IMR-90 (cell line): ENCODE data around the gene PNPLA2. TPM values are rescaled to one million over a fixed set of nuclear protein-coding genes. Genes with fewer than 3 reads are reported as not detected.
A peak's percentile ranks its signal among the peaks of the same experiment; 100 is the strongest.

Source experiments
- ATAC-seq: fragments of 200-7000 bp; cut with Tn5 transposase; 2 replicates; pipeline ENCODE4 v1.9.1; 2020; ENCODE audit warnings: low read depth, mild to moderate bottlenecking, moderate library complexity
- BruUV-seq: library from RNA; stranded (reverse); fragments of 400-500 nt; replicated peaks from 2 replicates; lab custom pipeline; 2021; lab: Mats Ljungman, UMichigan
- CTCF ChIA-PET: fragments of 300-600 bp; formaldehyde crosslinking; extraction: SDS; loops from one replicate; lab custom pipeline; 2021; ENCODE audit warnings: antibody characterized with exemption; lab: Yijun Ruan, JAX
- POLR2A ChIA-PET: fragments of 300-600 bp; sonication (Branson Sonifier 250); formaldehyde crosslinking; loops from one replicate; lab custom pipeline; 2022; ENCODE audit warnings: antibody characterized with exemption; ENCODE audit not compliant: unreplicated experiment; lab: Charles Lee
- DNase-seq: peaks from one replicate; pipeline ENCODE4 v3.0.0; 2013
- H2AFZ ChIP-seq: replicated peaks from 2 replicates; pipeline ENCODE3; 2013; ENCODE audit warnings: low read length, mild to moderate bottlenecking; ENCODE audit not compliant: poor library complexity
- H2AK5ac ChIP-seq: 2 replicates; pipeline ENCODE4 v1.6.1; 2013; ENCODE audit warnings: low read depth, low read length, inconsistent platforms
- H2AK9ac ChIP-seq: replicated peaks from 2 replicates; pipeline ENCODE3; 2013; ENCODE audit warnings: mild to moderate bottlenecking, low read depth, low read length, moderate library complexity; ENCODE audit not compliant: poor library complexity
- H2BK120ac ChIP-seq: 2 replicates; pipeline ENCODE4 v1.6.1; 2013; ENCODE audit warnings: low read depth, low read length, inconsistent platforms
- H2BK15ac ChIP-seq: 3 replicates; pipeline ENCODE4 v1.6.1; 2013; ENCODE audit warnings: low read depth, low read length, inconsistent platforms
- H2BK20ac ChIP-seq: 2 replicates; pipeline ENCODE4 v1.6.1; 2013; ENCODE audit warnings: low read depth, mild to moderate bottlenecking, inconsistent platforms, low read length, moderate library complexity
- H2BK5ac ChIP-seq: 2 replicates; pipeline ENCODE4 v1.6.1; 2013; ENCODE audit warnings: mild to moderate bottlenecking, low read depth, low read length, inconsistent platforms; ENCODE audit not compliant: poor library complexity, severe bottlenecking
- H3K14ac ChIP-seq: replicated peaks from 2 replicates; pipeline ENCODE4 v1.6.1; 2013; ENCODE audit warnings: low read depth, low read length, inconsistent platforms
- H3K18ac ChIP-seq: 2 replicates; pipeline ENCODE4 v1.6.1; 2013; ENCODE audit warnings: low read depth, low read length, control low read depth
- H3K23ac ChIP-seq: 2 replicates; pipeline ENCODE4 v1.6.1; 2013; ENCODE audit warnings: low read depth, low read length, inconsistent platforms
- H3K27ac ChIP-seq: 2 replicates; pipeline ENCODE4 v1.5.1; 2013; ENCODE audit warnings: mild to moderate bottlenecking, control low read depth, low read length; ENCODE audit not compliant: insufficient read depth
- H3K27me3 ChIP-seq: 2 replicates; pipeline ENCODE4 v1.6.1; 2013; ENCODE audit warnings: low read length; ENCODE audit not compliant: control insufficient read depth, insufficient read depth
- H3K36me3 ChIP-seq: 2 replicates; pipeline ENCODE4 v1.6.1; 2013; ENCODE audit warnings: low read length, mixed read lengths; ENCODE audit not compliant: control insufficient read depth, insufficient read depth
- H3K4ac ChIP-seq: 2 replicates; pipeline ENCODE4 v1.6.1; 2013; ENCODE audit warnings: low read depth, low read length, inconsistent platforms
- H3K4me1 ChIP-seq: 2 replicates; pipeline ENCODE4 v1.6.1; 2013; ENCODE audit warnings: low read length, mixed read lengths; ENCODE audit not compliant: control insufficient read depth, insufficient read depth
- H3K4me2 ChIP-seq: 2 replicates; pipeline ENCODE4 v1.6.1; 2013; ENCODE audit warnings: low read depth, mild to moderate bottlenecking, control low read depth, low read length, moderate library complexity
- H3K4me3 ChIP-seq: 2 replicates; pipeline ENCODE4 v1.5.1; 2013; ENCODE audit warnings: low read depth, mild to moderate bottlenecking, control low read depth, low read length, moderate library complexity; ENCODE audit not compliant: insufficient read depth
- H3K56ac ChIP-seq: 2 replicates; pipeline ENCODE4 v1.6.1; 2013; ENCODE audit warnings: low read length, inconsistent platforms; ENCODE audit not compliant: insufficient read depth; ENCODE audit errors: extremely low read depth
- H3K79me1 ChIP-seq, 2 experiments: 2 replicates each; pipeline ENCODE4 v1.6.1; 2013; ENCODE audit warnings: low read length in 2 of 2, inconsistent platforms in 1 of 2, low read depth in 1 of 2
- H3K9ac ChIP-seq: 2 replicates; pipeline ENCODE4 v1.6.1; 2013; ENCODE audit warnings: low read depth, low read length, control low read depth
- H3K9me1 ChIP-seq: 2 replicates; pipeline ENCODE4 v1.6.1; 2013; ENCODE audit warnings: low read length, inconsistent platforms; ENCODE audit not compliant: insufficient read depth
- H3K9me3 ChIP-seq: 2 replicates; pipeline ENCODE4 v1.6.1; 2013; ENCODE audit warnings: low read length; ENCODE audit not compliant: control insufficient read depth, insufficient read depth
- H4K20me1 ChIP-seq: 2 replicates; pipeline ENCODE4 v1.6.1; 2013; ENCODE audit warnings: low read length, inconsistent platforms; ENCODE audit not compliant: insufficient read depth
- H4K5ac ChIP-seq: 2 replicates; pipeline ENCODE4 v1.6.1; 2013; ENCODE audit warnings: mild to moderate bottlenecking, low read depth, low read length, control low read depth
- H4K8ac ChIP-seq, 2 experiments: 2 replicates each; pipeline ENCODE4 v1.6.1; 2013; ENCODE audit warnings: low read depth in 2 of 2, low read length in 2 of 2, control low read depth in 1 of 2, inconsistent platforms in 1 of 2
- H4K91ac ChIP-seq: 2 replicates; pipeline ENCODE4 v1.6.1; 2013; ENCODE audit warnings: low read depth, low read length, inconsistent platforms; ENCODE audit not compliant: insufficient read depth
- NFE2L2 ChIP-seq: fragments of 150-350 bp; IDR thresholded peaks from 2 replicates; pipeline ENCODE4 v1.6.1; 2016; ENCODE audit warnings: low read depth, mild to moderate bottlenecking, low read length
- POLR2A ChIP-seq: IDR thresholded peaks from 2 replicates; pipeline ENCODE4 v1.6.1; 2012; ENCODE audit warnings: mild to moderate bottlenecking, low read depth, low read length
- USF2 ChIP-seq: fragments of 150-350 bp; IDR thresholded peaks from 2 replicates; pipeline ENCODE4 v1.6.1; 2017; ENCODE audit warnings: mild to moderate bottlenecking, antibody characterized with exemption, low read length, low read depth
- WGBS, 2 experiments: methylation state at CpG; one replicate each; pipeline versions ENCODE4 v1.1.5 to v1.1.7; 2013; ENCODE audit warnings: missing lambda C conversion rate in 2 of 2; ENCODE audit not compliant: insufficient read length in 1 of 2; ENCODE audit errors: extremely low coverage in 2 of 2; 5-methylcytosine and 5-hydroxymethylcytosine counted together
- dilution Hi-C: fragments of 300-500 bp; cut with HindIII; formaldehyde crosslinking; loops from one replicate; pipeline ENCODE4 v1.14.3; 2018; ENCODE audit warnings: low sequenced_read_pairs; ENCODE audit not compliant: unreplicated experiment
- in situ Hi-C: fragments of 300-500 bp; cut with MboI; formaldehyde crosslinking; loops from 3 replicates; pipeline ENCODE4 v1.14.3; 2019; ENCODE audit warnings: low sequenced_read_pairs, inconsistent platforms, mixed read lengths
- intact Hi-C: fragments of 100-400 bp; cut with micrococcal nuclease; formaldehyde crosslinking; loops from 2 replicates; pipeline ENCODE4 v1.10.0; 2022
- polyA plus RNA-seq, 3 experiments: library from polyadenylated mRNA; depleted of rRNA; stranded (reverse); fragments of >200 nt; gene quantifications; 2 replicates each; pipeline ENCODE4 v1.2.3, GENCODE V29; 2012; ENCODE audit warnings: low replicate concordance in 1 of 3
- total RNA-seq: library from RNA; depleted of rRNA; stranded (reverse); fragments of >200 nt; gene quantifications from 2 replicates; pipeline ENCODE4 v1.2.3, GENCODE V29; 2012
- TF ChIP-seq, protein P1 (sequence below): fragments of 150-350 bp; IDR thresholded peaks from 2 replicates; pipeline ENCODE4 v1.6.1; 2016; ENCODE audit warnings: low read depth, mild to moderate bottlenecking, low read length, moderate library complexity, borderline replicate concordance

PNPLA2 gene
- total and polyA plus RNA-seq, 2 of the 4 experiments (the other 2 are of a cell fraction): 7.0 to 94.3 TPM

- ChIA-PET CTCF (no interaction called here), POLR2A (interaction anchor here (0.6 kb wide), 1 partner anchor 10 kb away, joined by 3 read pairs; no protein-coding TSS in a partner anchor)
- in situ Hi-C loops: no loop called here
- Histone ChIP-seq H4K91ac (no peak overlapping the region), H3K4me2 (no peak overlapping the region), H3K4me3 (no peak overlapping the region), H3K4me1 (peaks cover 23% of the 10 kb centered on the region), H3K18ac (no peak overlapping the region), H3K36me3 (peaks cover 30% of the 10 kb centered on the region), H2BK5ac (no peak overlapping the region), H2BK20ac (no peak overlapping the region), H3K4ac (no peak overlapping the region), H3K27me3 (peaks cover 6% of the 10 kb centered on the region; the same call in 1 of the 2 replicates), H2BK15ac (no peak overlapping the region), H2BK120ac (no peak overlapping the region), H3K79me1 (peaks cover 16 to 21% of the 10 kb centered on the region in 2 experiments), H3K14ac (no peak overlapping the region), H4K20me1 (peaks cover 33% of the 10 kb centered on the region), H3K56ac (no peak overlapping the region), H4K5ac (no peak overlapping the region), H3K9me3 (no peaks in the 10 kb centered on the region), H2AK5ac (no peak overlapping the region), H3K9ac (no peak overlapping the region), H3K23ac (no peak overlapping the region), H3K9me1 (peaks cover 13% of the 10 kb centered on the region), H2AFZ (no peak overlapping the region), H4K8ac (no peak overlapping the region), H2AK9ac (peak overlapping the region; percentile 24), H3K27ac (no peak overlapping the region)
- ATAC-seq (no peak), DNase-seq (no peak)
- TF ChIP-seq USF2 (no peak), NFE2L2 (no peak), POLR2A (peak; percentile 44; the same call in 1 of the 2 replicates)
- TF ChIP-seq, protein P1, sequence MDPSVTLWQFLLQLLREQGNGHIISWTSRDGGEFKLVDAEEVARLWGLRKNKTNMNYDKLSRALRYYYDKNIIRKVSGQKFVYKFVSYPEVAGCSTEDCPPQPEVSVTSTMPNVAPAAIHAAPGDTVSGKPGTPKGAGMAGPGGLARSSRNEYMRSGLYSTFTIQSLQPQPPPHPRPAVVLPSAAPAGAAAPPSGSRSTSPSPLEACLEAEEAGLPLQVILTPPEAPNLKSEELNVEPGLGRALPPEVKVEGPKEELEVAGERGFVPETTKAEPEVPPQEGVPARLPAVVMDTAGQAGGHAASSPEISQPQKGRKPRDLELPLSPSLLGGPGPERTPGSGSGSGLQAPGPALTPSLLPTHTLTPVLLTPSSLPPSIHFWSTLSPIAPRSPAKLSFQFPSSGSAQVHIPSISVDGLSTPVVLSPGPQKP: no peak
- 93% methylated on average over 3 of the region's 12 CpGs; no CpG with 5 or more reads in 1 of the 2 experiments for WGBS, 2 experiments
- intact Hi-C loops: no loop called here
- no TSS peak for BruUV-seq
- dilution Hi-C loops: no loop called here
These were observed 6.9 kb downstream of the PNPLA2 start for GRCh38 chr11:825366-826226.
